ES-I3 (cell line): ENCODE measurements around the gene CPXM2.

ENCODE experiments used
- H3K36me3 ChIP-seq: 2 replicates; pipeline ENCODE4 v1.6.1; 2013; ENCODE audit warnings: mild to moderate bottlenecking, low read length, control low read depth, moderate library complexity; ENCODE audit not compliant: insufficient read depth
- H3K4me1 ChIP-seq: 2 replicates; pipeline ENCODE4 v1.6.1; 2013; ENCODE audit warnings: mild to moderate bottlenecking, control low read depth, low read length; ENCODE audit not compliant: insufficient read depth
- H3K9ac ChIP-seq: 2 replicates; pipeline ENCODE4 v1.6.1; 2013; ENCODE audit warnings: low read depth, mild to moderate bottlenecking, low read length, moderate library complexity
- H3K9me3 ChIP-seq: 2 replicates; pipeline ENCODE4 v1.6.1; 2013; ENCODE audit warnings: mild to moderate bottlenecking, low read length, moderate library complexity; ENCODE audit not compliant: control insufficient read depth, insufficient read depth

Gene CPXM2

DNA sequence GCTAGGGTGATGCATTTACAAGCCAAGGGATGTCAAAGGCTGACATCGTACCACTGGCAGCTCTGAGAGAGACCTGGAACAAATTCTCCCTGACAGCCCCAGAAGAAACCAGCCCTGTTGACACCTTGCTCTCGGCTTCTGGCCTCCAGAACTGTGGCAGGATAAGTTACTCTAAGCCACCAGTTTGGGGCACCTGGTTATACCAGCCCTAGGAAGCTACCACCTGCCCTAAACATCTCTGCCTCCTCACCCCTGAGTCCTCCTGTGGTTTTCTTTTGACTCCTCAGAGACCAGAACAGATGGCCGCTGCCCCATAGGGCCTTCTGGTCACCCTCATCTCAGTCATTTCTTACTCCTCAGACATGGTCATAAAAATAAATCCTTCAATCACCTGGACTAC, 107.4 kb downstream of the CPXM2 start:
- no peaks in the 10 kb centered on the region for H3K36me3 ChIP-seq
- no peaks in the 10 kb centered on the region; the same call in 1 of the 2 replicates for H3K9me3 ChIP-seq
- no peak overlapping the region for H3K9ac ChIP-seq
- peaks cover 29% of the 10 kb centered on the region for H3K4me1 ChIP-seq

GRCh38 chr10:123783296-123783695, 108.3 kb downstream of the CPXM2 start:
- H3K9me3 ChIP-seq = no peaks in the 10 kb centered on the region
- no peak overlapping the region for H3K9ac ChIP-seq
- peaks cover 34% of the 10 kb centered on the region for H3K4me1 ChIP-seq
- no peaks in the 10 kb centered on the region for H3K36me3 ChIP-seq

DNA sequence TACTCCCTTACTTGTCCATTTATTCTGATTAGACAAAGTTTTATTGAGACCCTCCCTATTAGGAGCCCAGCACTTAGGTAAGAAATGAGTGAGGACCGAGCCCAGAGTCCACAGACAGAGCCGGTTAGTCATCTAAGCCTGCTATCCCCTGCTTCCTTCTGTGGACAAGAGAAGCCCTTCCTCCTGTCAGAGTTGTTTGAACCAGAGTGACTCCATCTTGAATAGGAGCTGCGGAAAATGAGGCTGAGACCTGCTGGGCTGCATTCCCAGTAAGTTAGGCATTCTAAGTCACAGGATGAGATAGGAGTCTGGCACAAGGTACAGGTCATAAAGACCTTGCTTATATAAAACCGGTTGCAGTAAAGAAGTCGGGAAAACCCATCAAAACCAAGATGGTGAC, 109.1 kb downstream of the CPXM2 start:
- no peaks in the 10 kb centered on the region for H3K36me3 ChIP-seq
- no peak overlapping the region for H3K9ac ChIP-seq
- no peaks in the 10 kb centered on the region for H3K9me3 ChIP-seq
- peaks cover 34% of the 10 kb centered on the region for H3K4me1 ChIP-seq

GRCh38 chr10:123781956-123782500, 109.6 kb downstream of the CPXM2 start:
- peaks cover 34% of the 10 kb centered on the region for H3K4me1 ChIP-seq
- H3K9ac ChIP-seq = no peak overlapping the region
- H3K36me3 ChIP-seq = no peaks in the 10 kb centered on the region
- no peaks in the 10 kb centered on the region for H3K9me3 ChIP-seq

DNA sequence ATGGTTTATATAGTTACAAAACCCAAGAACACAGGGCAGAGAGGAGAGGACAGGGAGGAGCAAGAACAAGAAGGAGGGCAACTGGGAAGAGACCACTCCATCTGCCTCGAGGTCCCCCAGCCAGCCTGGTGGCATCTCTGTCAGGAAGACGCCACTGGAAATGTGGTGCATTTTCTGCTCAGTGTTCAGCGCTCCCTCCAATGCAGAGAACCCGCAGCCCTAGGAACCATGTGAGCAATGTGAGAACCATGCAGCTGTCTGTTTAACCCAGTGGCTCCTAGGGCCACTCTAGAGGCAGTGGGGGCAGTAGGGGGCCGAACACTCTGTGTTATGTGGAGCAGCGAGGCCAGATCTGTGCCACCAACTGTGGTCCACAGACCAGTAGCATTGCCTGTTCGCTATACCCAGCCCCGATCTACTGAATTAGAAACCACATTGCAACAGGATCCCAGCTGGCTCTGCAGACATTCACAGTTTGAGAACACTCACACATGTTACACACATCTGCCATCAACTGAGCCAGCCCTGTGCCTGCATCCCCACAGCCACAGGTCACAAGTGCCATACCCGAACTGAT, 110.2 kb downstream of the CPXM2 start:
- no peak overlapping the region for H3K9ac ChIP-seq
- no peaks in the 10 kb centered on the region for H3K9me3 ChIP-seq
- H3K36me3 ChIP-seq = no peaks in the 10 kb centered on the region
- H3K4me1 ChIP-seq = peaks cover 34% of the 10 kb centered on the region

- Histone ChIP-seq H3K4me1 (peaks cover 34% of the 10 kb centered on the region), H3K36me3 (no peaks in the 10 kb centered on the region), H3K9me3 (no peaks in the 10 kb centered on the region), H3K9ac (no peak overlapping the region)
Observed at GRCh38 chr10:123778719-123779517, 112.7 kb downstream of the CPXM2 start.

GRCh38 chr10:123777881-123778280, 113.7 kb downstream of the CPXM2 start:
- Histone ChIP-seq H3K36me3 (no peaks in the 10 kb centered on the region), H3K9me3 (no peaks in the 10 kb centered on the region), H3K4me1 (peaks cover 25% of the 10 kb centered on the region), H3K9ac (no peak overlapping the region)

- Histone ChIP-seq H3K4me1 (peaks cover 5% of the 10 kb centered on the region), H3K36me3 (no peaks in the 10 kb centered on the region), H3K9me3 (no peaks in the 10 kb centered on the region)
Observed at GRCh38 chr10:123774132-123774742, 117.4 kb downstream of the CPXM2 start.

DNA sequence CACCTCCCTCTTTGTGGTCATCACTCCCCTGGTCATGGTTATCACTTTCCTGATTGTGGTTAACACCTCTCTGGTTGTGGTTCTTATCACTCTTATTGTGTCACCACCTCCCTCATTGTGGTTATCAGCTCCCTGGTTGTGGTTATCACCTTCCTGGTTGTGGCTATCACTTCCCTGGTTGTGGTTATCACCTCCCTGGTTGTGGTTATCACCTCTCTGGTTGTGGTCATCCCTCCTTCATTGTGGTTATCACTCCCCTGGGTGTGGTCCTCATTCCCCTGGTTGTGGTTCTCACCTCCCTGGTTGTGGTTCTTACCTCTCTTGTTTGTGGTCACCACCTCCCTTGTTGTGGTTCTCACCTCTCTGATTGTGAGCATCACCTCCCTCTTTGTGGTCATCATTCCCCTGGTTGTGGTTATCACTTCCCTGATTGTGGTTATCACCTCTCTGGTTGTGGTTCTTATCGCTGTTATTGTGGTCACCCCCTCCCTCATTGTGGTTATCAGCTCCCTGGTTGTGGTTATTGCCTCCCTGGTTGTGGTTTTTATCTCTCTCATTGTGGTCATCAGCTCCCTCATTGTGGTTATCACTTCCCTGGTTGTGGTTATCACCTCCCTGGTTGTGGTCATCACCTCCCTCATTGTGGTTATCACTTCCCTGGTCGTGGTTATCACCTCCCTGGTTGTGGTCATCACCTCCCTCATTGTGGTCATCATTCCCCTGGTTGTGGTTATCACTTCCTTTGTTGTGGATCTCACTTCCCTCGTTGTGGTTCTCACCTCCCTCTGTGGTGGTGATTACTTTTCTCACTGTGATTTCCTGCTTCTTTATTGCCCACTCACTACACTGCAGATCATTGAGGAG, 118.7 kb downstream of the CPXM2 start:
- Histone ChIP-seq H3K9me3 (no peaks in the 10 kb centered on the region), H3K9ac (no peak overlapping the region), H3K36me3 (no peaks in the 10 kb centered on the region), H3K4me1 (no peaks in the 10 kb centered on the region)

More at GRCh38 chr10:123774132-123774742, 117.4 kb downstream of the CPXM2 start:
- no peak overlapping the region for H3K9ac ChIP-seq

DNA sequence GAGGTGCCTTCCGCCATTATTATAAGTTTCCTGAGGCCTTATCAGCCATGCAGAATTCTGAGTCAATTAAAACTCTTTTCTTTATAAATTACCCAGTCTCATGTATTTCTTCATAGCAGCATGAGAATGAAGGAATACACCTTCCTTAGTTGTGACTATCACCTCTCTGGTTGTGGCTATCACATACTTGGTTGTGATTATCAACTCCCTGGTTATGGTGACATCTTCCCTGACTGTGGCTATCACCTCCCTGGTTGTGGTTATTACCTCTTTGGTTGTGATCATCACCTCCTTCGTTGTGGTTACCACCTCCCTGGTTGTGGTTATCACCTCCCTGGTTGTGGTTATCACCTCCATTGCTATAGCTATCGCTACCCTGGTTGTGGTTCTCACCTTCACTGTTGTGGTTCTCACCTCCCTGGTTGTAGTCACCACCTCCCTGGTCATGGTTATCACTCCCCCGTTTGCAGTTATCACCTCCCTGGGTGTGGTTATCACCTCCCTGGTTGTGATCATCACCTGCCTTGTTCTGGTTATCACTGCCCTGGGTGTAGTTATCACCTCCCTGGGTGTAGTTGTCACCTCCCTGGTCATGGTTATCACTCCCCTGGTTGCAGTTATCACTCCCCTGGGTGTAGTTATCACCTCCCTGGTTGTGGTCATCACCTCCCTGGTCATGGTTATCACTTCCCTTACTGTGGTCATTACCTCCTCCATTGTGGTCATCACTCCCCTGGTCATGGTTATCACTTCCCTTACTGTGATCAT, 119.5 kb downstream of the CPXM2 start:
- Histone ChIP-seq H3K9ac (no peak overlapping the region), H3K4me1 (no peaks in the 10 kb centered on the region), H3K36me3 (no peaks in the 10 kb centered on the region), H3K9me3 (no peaks in the 10 kb centered on the region)

- Histone ChIP-seq H3K9ac (no peak overlapping the region), H3K9me3 (no peaks in the 10 kb centered on the region), H3K4me1 (no peaks in the 10 kb centered on the region), H3K36me3 (no peaks in the 10 kb centered on the region)
Observed at GRCh38 chr10:123769647-123770046, 122.0 kb downstream of the CPXM2 start.

- Histone ChIP-seq H3K4me1 (no peaks in the 10 kb centered on the region), H3K9ac (no peak overlapping the region)
Observed at GRCh38 chr10:123766761-123767160, 124.8 kb downstream of the CPXM2 start.

DNA sequence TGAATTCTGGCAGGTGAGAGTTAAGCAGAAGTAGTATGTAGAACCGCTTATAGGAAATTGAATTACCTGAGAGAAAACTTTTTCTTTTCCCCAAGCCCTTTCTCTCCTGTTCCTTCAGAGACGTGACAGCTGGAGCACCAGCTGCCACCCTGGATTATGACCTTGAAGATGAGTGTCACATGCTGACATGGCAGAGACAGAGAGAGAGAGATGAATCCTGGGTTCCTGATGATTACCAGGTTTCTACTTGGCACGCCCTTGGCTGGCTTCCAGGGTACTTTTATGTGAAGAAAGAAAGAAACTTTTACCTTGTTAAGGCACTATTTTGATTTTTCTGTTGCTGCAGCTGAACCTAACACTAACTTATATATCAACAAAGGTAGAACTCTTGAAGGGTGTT, 125.6 kb downstream of the CPXM2 start:
- no peaks in the 10 kb centered on the region for H3K36me3 ChIP-seq
- no peaks in the 10 kb centered on the region for H3K9me3 ChIP-seq
- no peaks in the 10 kb centered on the region for H3K4me1 ChIP-seq
- no peak overlapping the region for H3K9ac ChIP-seq

More at GRCh38 chr10:123766761-123767160, 124.8 kb downstream of the CPXM2 start:
- Histone ChIP-seq H3K9me3 (no peaks in the 10 kb centered on the region), H3K36me3 (no peaks in the 10 kb centered on the region)
